Activated CD8-positive, alpha-beta T cell treated with anti-CD3 and anti-CD28 coated beads for 36 hours (primary cell): Measurements from ENCODE around the gene OSBPL10. TPM values are rescaled to one million over a fixed set of nuclear protein-coding genes. Genes with fewer than 3 reads are reported as not detected.

Source experiments
- ATAC-seq: fragments of 200-7000 bp; cut with Tn5 transposase; one replicate; pipeline ENCODE4 v1.10.0; 2021; ENCODE audit warnings: mild to moderate bottlenecking, moderate library complexity
- CTCF ChIA-PET: fragments of 350-600 bp; sonication (Branson Sonifier 250); formaldehyde crosslinking; loops from one replicate; lab custom pipeline; 2021; ENCODE audit warnings: antibody characterized with exemption; lab: Charles Lee
- POLR2A ChIA-PET: fragments of 350-600 bp; sonication (Branson Sonifier 250); formaldehyde crosslinking; loops from one replicate; lab custom pipeline; 2021; ENCODE audit warnings: antibody characterized with exemption; lab: Charles Lee
- DNase-seq: peaks from one replicate; pipeline ENCODE4 v3.0.0-alpha.2; 2020
- H3K27ac Mint-ChIP-seq: one replicate; pipeline ENCODE4 v1.8.0; 2021; ENCODE audit warnings: mild to moderate bottlenecking, mixed read lengths
- H3K27me3 Mint-ChIP-seq: one replicate; pipeline ENCODE4 v1.8.0; 2021; ENCODE audit warnings: mixed read lengths
- H3K36me3 Mint-ChIP-seq: one replicate; pipeline ENCODE4 v1.8.0; 2021; ENCODE audit warnings: low read depth, mixed read lengths
- H3K4me1 Mint-ChIP-seq: one replicate; pipeline ENCODE4 v1.8.0; 2021; ENCODE audit warnings: low read depth, mixed read lengths
- H3K4me3 Mint-ChIP-seq: one replicate; pipeline ENCODE4 v1.8.0; 2021; ENCODE audit warnings: mild to moderate bottlenecking, moderate library complexity, mixed read lengths
- H3K9me3 Mint-ChIP-seq: one replicate; pipeline ENCODE4 v1.8.0; 2021; ENCODE audit warnings: mixed read lengths
- CTCF ChIP-seq: fragments of 200-600 bp; IDR thresholded peaks from one replicate; pipeline ENCODE4 v1.8.0; 2022; ENCODE audit warnings: antibody characterized with exemption, mild to moderate bottlenecking
- intact Hi-C: fragments of 100-400 bp; cut with micrococcal nuclease; formaldehyde crosslinking; loops from one replicate; pipeline ENCODE4 v1.10.0; 2022
- total RNA-seq, 2 experiments: library from RNA; stranded (reverse); gene quantifications; one replicate each; pipeline ENCODE4 v1.2.3, GENCODE V29; 2021

OSBPL10 gene
- total RNA-seq, 2 experiments from 2014 or later: 1.9 to 2.1 TPM

- peaks cover 37% of the 10 kb centered on the region for H3K36me3 Mint-ChIP-seq
- H3K27me3 Mint-ChIP-seq: no peaks in the 10 kb centered on the region
- peaks cover 2% of the 10 kb centered on the region for H3K4me1 Mint-ChIP-seq
- H3K9me3 Mint-ChIP-seq: peaks cover 27% of the 10 kb centered on the region
- no peak overlapping the region for H3K27ac Mint-ChIP-seq
- DNase-seq: no peak
- no peak overlapping the region for H3K4me3 Mint-ChIP-seq
- ChIA-PET POLR2A (no interaction called here), CTCF (interaction anchor here (1.2 kb wide), 1 partner anchor 12 kb away, joined by 3 read pairs; no protein-coding TSS in a partner anchor)
- no peak for TF ChIP-seq CTCF
- no peak for ATAC-seq
- intact Hi-C loops: no loop called here
Observed at GRCh38 chr3:31645256-31645655, 335.8 kb downstream of the OSBPL10 start.

GRCh38 chr3:31639828-31640227 is 341.2 kb downstream of the OSBPL10 start:
- H3K36me3 Mint-ChIP-seq: peaks cover 33% of the 10 kb centered on the region
- no peak overlapping the region for H3K27ac Mint-ChIP-seq
- ChIA-PET CTCF (no interaction called here), POLR2A (no interaction called here)
- intact Hi-C loops: no loop called here
- TF ChIP-seq CTCF: no peak
- peaks cover 30% of the 10 kb centered on the region for H3K4me1 Mint-ChIP-seq
- ATAC-seq: no peak
- H3K4me3 Mint-ChIP-seq: no peak overlapping the region
- H3K27me3 Mint-ChIP-seq: no peaks in the 10 kb centered on the region
- DNase-seq: no peak
- no peaks in the 10 kb centered on the region for H3K9me3 Mint-ChIP-seq

GRCh38 chr3:31636694-31637442 is 344.2 kb downstream of the OSBPL10 start:
- Mint-ChIP-seq H3K4me3 (no peak overlapping the region), H3K4me1 (peaks cover 45% of the 10 kb centered on the region), H3K27me3 (no peaks in the 10 kb centered on the region), H3K9me3 (no peaks in the 10 kb centered on the region), H3K36me3 (peaks cover 41% of the 10 kb centered on the region), H3K27ac (peak overlapping the region; percentile 73)
- POLR2A ChIA-PET: interaction anchor here (1.1 kb wide), 1 partner anchor 104 kb away, joined by 3 read pairs; the partner anchor contains the start of gene STT3B
- TF ChIP-seq CTCF: no peak
- intact Hi-C loops: no loop called here
- CTCF ChIA-PET: interaction anchor here (1.3 to 1.6 kb wide), 2 partner anchors 12 to 71 kb away, joined by 3 to 5 read pairs; no protein-coding TSS in a partner anchor
- no peak for DNase-seq
- ATAC-seq: peak; percentile 52

GRCh38 chr3:31636049-31636448 is 345.0 kb downstream of the OSBPL10 start:
- intact Hi-C loops: no loop called here
- ChIA-PET POLR2A (interaction anchor here (1.1 kb wide), 2 partner anchors 90 to 103 kb away, joined by 3 read pairs; partner anchors contain the start of gene STT3B), CTCF (interaction anchor here (0.8 to 1.6 kb wide), 3 partner anchors 11 to 86 kb away, joined by 3 to 5 read pairs (median 4); no protein-coding TSS in a partner anchor)
- Mint-ChIP-seq H3K27me3 (no peaks in the 10 kb centered on the region), H3K36me3 (peaks cover 48% of the 10 kb centered on the region), H3K9me3 (no peaks in the 10 kb centered on the region), H3K4me1 (peaks cover 44% of the 10 kb centered on the region), H3K27ac (peak overlapping the region; percentile 74), H3K4me3 (no peak overlapping the region)
- no peak for ATAC-seq
- no peak for TF ChIP-seq CTCF
- DNase-seq: no peak

- no peak overlapping the region for H3K4me3 Mint-ChIP-seq
- DNase-seq (no peak), ATAC-seq (peak; percentile 65)
- peaks cover 53% of the 10 kb centered on the region for H3K36me3 Mint-ChIP-seq
- H3K27me3 Mint-ChIP-seq: no peaks in the 10 kb centered on the region
- POLR2A ChIA-PET: interaction anchor here (1.1 kb wide), 2 partner anchors 90 to 102 kb away, joined by 3 read pairs; partner anchors contain the start of gene STT3B
- H3K4me1 Mint-ChIP-seq: peaks cover 44% of the 10 kb centered on the region
- H3K9me3 Mint-ChIP-seq: no peaks in the 10 kb centered on the region
- CTCF ChIA-PET: interaction anchor here (0.8 to 1.6 kb wide), 2 partner anchors 69 to 85 kb away, joined by 4 to 5 read pairs; no protein-coding TSS in a partner anchor
- H3K27ac Mint-ChIP-seq: peak overlapping the region; percentile 74
- intact Hi-C loops: no loop called here
- TF ChIP-seq CTCF: no peak
Observed at GRCh38 chr3:31635545-31635944, 345.5 kb downstream of the OSBPL10 start.
